Measurements from ENCODE around the gene SMPD3.
A peak's percentile ranks its signal among the peaks of the same experiment; 100 is the strongest.
"Not testable (repeated sequence)": the region's sequence is repeated elsewhere in the genome, so short reads cannot be mapped to it uniquely, and the experiment has no call there.

Gene SMPD3

DNA sequence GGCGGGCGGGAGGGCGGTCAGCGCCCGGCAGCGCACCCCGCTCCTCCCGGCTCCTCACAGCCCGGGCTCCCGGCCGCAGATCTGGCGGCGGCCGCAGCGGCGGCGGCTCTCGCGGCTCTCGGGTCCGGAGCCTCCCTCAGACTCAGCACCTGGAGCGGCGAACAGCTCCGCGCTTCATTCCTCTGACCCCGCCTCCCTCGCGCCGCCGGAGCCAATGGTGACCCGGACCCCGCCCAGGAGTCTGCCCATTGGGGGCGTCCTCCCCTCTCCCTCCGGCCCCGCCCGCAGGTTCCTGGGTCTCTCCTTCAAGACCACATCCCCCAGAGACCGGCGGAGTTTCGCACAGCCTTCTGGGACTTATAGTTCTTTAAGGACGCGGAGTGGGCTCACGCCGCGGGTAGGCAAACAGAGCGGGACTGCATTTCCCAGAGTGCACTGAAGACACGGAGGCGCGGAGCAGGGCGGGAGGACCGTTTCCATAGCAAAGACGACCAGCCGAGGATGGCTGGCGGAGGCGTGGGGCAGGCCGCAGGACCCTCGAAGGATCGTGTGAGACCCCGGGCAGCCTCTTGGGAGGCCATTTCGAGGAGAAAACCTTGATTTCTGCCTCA lies at the start of gene SMPD3:
Gene SMPD3, minus strand, starts transcription at position 149 of the 611 bp plus-strand sequence. CDS start 76,327 bp downstream, outside the sequence.
- DNase-seq (ENCODE audit: low read depth in 2 of 2), result peak; percentile 98 to 99

DNA sequence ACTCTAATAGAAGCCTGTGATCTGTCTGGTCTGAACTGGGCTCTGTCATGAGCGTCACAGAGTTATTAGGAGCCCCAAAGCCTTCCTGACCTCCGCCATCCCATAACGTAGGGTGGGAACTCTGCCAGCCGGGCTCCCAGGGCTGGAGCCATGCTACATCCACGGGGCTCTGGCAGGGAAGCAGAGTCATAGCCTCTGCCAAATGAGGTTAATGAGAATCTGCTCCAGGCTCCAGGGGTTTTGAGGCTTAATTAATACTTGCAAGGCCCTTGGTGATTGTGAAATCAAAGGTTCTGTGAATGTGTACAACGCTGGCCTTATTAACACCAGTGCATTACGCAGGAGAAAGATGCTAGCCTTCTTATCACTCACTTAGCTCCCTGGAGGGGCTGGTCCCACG lies 48.4 kb upstream of the SMPD3 start:
- DNase-seq (ENCODE audit: low read depth in 2 of 2), result no peak

DNA sequence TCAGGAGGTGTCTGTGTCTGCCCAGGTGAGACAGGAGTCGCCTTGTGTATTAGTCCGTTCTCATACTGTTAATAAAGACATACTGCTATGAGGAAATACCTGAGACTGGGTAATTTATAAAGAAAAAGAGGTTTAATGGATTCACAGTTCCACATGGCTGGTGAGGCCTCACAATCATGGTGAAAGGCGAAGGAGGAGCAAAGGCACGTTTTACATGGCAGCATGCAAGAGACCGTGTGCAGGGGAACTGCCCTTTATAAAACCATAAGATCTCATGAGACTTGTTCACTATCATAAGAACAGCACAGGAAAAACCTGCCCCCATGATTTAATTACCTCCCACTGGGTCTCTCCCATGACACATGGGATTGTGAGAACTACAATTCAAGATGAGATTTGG lies 46.0 kb upstream of the SMPD3 start:
- not testable (repeated sequence) for DNase-seq (ENCODE audit: low read depth in 2 of 2)

DNA sequence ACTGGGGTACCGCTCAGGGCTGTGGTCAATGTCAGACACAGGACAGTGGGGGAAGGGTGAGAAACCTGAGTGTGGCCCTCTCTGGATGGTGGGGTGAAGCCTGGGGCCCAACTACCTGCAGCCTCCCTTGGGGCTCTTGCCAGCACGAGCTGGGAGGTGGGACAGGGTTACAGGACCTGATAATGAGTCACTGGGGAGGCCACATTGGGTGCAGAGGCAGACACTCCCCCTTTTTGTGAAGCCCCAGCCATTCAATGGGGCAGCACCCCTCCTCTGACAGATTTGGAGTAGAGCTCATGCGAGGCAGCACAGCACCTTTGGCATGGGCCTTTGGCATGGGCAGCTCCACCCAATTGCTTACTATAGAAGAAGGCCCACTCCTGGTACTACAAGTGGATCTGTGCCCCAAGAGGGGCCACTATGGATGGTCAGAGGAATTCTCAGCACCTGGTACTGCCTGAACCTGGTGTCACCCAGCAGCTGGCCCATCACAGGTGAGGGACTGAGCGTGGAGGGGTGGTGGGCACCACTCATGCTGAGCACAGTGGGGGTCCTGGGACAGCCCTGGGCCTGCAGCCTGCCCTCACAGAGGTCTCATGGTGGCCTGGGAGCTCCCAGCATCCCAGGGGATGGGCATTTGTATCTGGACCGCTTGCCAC lies 45.2 kb upstream of the SMPD3 start:
- DNase-seq (ENCODE audit: low read depth in 2 of 2), result no peak

DNA sequence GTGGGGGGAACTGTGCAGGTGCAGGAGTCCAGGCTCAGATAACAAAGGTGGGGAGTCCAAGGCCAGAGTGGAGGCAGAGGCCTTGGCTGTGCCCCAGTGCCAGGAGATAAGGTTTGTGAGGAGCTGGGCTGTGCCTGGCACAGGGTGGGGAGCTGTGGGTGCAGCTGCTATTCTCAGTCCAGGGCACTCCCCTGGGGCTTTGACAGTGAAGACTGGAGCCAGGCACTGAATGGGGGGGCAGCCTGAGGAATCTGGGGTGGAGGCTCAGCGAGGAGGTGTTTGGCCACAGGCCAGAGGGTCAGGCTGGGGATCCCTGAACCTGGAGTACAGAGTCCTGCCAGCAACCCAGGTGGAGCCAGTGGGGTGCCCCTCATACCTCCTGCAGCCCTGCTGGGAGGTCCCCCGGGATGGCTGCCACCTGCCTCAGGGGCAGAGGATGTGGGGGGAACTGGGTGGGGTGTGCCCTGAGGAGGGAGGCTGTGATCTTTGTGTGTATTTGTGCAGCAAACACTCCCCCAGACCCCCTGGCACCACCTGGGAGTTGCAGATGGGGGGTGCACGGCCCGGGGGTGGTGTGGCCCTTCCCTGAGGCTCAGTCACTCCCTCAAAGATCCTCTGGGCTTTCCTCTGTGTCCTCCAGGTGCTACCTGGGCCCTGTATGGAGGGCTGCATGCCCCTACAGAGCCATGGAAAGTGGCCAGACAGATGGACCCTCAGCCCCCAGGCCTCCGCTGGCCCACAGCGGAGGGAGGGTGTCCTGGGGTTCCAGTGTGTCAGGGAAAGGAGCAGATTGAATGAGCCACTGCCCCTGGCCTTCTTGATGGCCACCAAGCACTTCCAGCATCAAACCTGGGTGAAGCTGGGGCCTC lies 44.5 kb upstream of the SMPD3 start:
- no peak for DNase-seq (ENCODE audit: low read depth in 2 of 2)

DNA sequence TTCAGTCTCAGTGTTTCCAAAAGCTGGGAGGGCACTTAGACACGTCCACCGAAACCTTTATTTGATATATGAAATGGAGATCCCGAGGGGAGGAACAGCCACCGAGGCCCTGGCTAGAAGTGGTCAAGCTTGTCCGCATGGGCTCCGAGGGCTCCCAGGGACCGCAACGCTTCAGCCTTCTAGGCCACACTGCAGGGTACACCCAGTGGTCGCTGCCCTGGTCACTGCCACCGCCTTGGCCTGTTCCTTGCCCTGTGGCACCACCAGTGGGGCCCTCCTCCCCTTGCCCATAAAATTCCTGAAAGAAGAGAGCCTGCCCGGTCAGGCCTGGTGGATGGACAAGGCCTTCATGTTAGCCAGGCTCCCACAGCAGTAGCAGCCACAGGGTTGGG lies 43.8 kb upstream of the SMPD3 start:
- no peak for DNase-seq (ENCODE audit: low read depth in 2 of 2)

DNA sequence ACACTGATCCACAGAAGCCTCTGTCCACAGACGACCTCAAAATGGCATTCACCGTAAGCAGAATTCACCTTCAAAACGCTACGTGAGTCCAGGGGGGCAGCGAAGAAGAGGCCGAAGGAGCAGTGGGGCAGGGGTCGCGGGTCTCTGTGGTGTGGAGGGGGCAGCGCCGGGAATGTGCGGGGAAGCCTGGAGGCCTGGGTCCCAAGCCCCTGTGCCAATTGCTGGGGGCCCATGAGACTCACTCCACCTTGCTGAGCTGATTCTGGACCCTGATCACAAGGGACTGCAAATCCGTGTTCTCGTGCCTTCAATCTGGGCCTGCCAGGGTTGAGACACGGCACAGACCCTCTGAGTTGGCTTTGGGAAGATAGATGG lies 43.3 kb upstream of the SMPD3 start:
- DNase-seq (ENCODE audit: low read depth in 2 of 2), result no peak

DNA sequence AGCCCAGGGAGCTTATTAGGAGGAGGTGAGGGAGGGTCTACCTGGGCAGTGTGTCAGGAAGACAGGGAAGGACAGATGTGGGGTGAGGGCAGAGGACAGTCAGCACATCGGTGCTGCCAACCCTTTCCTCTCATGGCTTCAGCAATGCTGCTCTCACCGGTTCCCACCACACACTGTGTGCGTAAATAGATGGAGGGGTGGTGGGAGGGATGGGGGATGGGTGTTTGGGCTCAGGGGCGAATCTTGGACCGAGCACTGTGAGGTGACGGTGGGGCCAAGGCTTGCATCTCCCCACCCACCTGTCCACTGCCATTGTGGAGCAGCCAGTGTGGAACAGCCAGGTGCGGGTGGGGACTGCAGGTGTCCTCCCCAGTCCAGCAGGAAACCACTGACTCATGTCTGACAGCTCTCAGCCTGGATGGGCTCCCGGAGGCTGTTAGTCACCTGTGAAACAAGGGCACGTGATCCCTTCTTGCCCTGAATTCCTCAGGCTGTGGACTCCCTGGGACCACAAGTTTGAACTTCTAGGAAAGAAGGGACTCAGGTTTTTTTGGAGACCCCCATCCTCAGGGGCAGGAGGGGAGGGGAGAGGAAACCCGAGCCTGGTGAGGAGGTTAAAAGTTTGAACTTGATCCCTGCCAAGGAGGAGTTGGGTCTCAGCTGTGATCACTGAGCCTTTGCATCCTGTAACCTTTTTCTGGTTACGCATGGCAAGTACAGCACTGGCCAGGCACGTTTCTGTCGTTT lies 42.7 kb upstream of the SMPD3 start:
- no peak for DNase-seq (ENCODE audit: low read depth in 2 of 2)

DNA sequence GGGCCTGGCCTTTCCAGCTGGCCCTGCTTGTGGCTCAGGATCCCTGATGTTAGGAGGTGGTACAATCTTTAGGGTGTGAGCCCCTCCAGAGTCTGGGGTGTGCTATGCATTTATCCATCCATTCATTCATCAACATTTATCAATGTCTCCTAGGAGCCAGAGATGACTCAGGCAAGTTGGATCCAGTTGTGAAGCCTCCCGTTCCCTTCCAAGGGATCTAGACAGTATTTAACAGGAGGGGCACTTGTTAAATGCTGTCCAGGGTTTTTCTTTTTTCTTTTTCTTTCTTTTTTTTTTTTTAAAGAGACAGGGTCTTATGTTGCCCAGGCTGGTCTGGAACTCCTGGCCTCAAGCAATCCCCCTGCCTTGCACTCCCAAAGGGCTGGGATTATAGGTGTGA lies 42.0 kb upstream of the SMPD3 start:
- no peak for DNase-seq (ENCODE audit: low read depth in 2 of 2)

DNA sequence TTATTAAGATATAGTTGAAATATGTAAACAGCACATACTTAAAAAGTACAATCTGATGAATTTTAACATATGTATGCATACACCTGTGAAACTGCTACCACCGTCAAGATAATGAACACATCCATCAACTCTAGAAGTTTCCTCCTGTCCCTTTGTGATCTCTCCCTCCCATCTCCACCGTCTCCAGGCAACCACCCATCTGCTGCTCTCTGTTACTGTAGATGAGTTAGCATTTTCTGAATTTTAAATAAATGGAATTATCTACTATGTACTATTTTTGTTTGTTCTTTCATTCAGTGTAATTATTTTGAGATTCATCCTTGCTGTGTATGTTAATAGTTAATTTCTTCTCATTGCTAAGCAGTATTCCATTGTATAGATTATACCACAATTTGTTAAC lies 40.2 kb upstream of the SMPD3 start:
- DNase-seq (ENCODE audit: low read depth in 2 of 2), result no peak

DNA sequence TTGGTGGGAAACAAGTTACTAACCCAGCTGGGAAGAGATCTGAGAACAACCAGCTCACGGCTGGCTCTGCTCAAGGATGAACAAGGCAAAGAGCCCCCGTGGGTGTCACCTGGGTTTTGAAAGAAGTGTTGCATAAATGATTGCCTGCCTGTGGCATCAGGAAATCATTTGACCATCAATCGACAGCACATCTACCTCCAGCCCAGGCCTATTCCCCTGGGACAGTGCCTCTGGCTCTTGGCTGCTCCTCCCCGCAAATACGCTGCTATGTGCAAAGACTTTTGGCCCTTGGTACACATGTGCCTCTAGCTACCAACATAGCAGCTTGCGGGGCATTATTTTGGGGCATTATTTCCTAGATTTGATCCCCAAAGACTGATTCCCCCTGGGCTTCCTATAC lies 39.4 kb upstream of the SMPD3 start:
- DNase-seq (ENCODE audit: low read depth in 2 of 2), result no peak

DNA sequence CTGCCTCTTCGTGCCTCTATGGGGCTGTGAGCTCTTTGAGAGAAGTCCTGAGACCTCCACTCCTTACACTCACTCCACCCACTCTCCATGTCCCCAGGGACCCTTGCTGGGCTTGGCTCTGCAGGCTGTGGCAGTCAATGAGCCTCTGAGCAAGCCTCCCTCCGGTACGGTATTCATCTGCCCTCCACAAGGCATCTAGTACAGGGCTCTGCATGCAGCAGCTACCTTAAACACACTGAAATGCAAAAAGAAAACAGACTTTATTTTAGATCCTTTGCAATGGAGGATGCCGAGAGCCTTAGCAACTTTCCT lies 38.9 kb upstream of the SMPD3 start:
- no peak for DNase-seq (ENCODE audit: low read depth in 2 of 2)

DNA sequence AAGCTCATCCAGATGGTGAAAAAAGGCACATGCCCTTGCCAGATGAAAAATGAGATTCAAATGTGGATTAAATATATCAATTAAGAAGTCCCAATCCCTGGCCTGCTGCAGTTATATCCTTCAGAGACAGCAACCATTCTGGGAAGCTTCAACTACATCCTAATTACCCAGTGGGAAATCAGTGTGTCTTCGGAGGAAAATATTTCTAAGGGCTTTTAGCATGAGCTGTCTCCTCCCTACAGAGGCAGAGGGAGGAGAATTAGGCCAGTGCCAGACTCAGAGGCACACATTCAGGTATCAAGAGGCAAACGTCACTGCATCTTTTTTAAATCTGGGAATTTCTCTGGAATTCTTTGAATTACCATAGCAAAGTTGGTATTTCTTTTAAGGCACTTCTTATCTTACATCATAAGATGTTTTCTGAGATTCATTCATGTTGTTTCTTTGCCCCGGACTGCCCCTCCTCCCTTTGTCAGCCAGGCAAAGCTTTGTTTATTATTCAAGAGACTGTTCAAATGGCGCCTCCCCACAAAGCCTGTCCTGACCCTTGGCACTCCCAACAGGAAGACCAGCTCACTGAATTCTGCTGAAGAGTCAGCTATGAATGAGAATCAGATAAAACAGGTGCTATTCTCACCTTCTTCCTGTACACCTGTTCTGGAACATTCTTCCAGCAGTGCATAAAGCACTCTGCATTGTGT lies 38.3 kb upstream of the SMPD3 start:
- DNase-seq (ENCODE audit: low read depth in 2 of 2), result no peak

DNA sequence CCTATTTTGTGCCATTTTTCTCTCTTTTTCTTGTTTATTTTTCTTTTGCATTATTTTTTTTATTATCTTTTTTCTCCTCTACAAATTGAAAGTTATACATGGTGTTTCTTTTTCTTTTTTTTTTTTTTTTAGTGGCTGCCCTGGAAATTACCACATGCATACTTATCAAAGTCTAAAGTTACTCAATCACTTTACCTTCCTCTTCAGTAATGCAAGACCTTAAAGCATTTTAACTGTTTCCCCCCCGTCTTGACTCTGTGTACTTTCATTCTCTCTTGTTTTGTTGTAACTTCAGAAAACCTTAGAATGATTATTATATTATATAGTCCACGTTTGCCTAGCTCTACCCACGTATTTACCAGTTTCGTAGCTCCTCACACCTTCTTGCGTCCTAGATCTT lies 33.3 kb upstream of the SMPD3 start:
- no peak for DNase-seq (ENCODE audit: low read depth in 2 of 2)

DNA sequence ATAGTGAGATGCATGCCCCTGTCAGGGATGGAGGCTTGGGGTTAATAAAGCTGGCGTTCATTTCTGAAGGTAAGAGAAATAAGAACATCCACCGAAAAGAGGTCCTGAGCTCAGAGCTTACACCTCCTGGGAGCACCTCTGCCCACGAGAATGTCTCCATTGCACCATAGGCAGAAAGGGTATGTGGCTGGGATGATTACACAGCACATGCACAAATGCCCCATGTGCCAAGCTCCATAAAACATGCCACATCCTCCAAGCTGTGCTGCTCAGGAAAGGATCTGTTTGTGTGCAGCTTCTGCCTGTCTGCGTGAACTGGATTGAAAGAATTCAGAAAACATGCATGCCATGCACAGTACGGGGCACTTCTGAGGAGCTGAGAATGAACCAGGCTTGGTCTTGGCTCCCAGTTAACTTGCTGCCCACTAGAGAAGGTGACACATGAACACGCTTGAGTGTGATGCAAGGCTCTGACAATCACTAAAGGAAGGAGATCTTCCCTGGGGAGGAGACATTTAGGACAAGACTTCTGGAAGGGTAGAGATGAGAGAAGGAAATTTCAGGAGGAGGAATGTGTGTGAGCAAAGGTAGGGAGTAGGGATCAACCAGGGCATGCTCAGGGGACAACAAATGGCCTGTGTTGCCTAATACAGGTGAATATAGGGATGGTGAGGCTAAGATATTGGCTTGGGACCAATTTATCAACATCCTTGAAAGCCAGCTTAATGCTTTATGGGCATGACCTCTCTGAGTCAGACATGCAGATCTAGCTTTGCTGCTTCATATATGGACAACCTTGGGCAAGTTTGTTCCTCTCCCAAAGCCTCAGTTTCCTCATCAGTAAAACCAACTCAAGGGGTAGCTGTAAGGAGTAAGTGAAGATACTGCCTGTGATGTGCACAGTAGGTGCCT lies 32.0 kb upstream of the SMPD3 start:
- DNase-seq (ENCODE audit: low read depth in 2 of 2), result no peak

DNA sequence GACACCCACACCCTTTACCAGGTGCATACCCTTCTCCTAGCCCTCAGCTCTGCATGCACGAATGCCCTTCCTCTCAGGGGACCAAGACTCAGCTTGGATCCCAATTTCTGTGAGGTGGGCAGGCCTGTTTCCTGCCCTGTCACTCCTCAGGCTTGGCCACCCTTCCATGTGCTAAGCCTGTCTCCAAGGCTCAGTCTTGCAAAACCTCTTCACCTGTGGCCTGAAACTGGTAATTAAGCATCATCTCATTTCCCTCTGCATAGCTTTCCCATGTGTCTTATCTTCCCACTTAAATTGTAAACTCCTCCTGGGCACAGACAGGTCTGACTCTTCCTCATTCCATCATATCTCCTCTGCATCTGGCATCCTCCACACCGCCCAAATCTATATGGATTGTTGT lies 31.0 kb upstream of the SMPD3 start:
- no peak for DNase-seq (ENCODE audit: low read depth in 2 of 2)

DNA sequence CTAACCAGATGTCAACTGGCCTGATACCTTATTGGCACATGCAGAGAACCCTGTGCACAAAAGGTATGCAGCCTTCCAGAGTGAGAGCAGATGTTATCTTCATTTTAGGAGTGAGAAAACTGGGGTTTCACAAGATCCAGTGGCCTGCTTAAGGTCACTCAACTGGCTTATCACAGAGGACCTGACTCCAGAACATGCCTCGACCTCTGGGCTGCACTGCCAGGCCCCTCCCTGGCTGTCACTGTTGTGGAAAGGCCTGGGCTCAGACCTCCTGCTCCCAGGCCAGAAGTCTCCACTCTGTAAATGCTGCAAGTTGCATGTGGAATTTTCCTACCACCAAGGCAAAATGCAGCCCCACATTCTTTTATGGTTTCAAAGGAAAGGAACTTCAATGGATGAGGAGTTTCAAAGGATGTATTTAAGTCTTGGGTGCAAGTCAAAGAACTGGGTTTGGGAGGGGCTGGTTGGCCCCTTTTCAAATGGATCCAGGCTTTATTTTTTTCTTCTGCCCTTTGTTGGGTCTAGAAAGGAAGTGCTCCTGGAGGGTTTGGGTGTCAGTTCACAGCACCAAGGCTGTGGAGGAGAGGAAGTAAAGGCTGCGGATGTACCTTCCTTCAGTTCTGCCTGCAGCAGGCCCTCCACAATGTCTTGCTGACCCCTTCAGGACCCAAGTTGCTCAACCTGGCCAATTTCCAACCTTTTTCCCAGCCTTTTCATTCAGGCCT lies 30.4 kb upstream of the SMPD3 start:
- no peak for DNase-seq (ENCODE audit: low read depth in 2 of 2)

DNA sequence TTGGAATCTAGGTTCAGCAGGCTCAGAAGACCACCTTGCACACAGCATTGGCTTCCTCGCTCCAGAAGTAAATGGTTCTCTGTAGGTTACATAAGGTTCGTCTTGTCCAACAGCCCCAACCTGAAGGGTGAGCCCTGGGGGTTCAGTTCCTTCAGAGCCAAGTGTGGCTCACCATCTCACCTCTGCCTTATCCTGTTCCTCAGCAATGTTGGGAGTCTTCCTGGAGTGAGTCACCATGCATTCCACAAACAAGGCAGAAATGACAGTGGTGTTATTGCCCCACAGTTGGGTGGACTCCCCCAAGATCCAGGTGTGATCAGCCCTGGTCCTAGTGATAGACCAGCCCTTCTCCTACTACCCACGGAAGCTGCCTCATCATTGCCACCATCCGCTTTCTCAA lies 26.8 kb upstream of the SMPD3 start:
- no peak for DNase-seq (ENCODE audit: low read depth in 2 of 2)

DNA sequence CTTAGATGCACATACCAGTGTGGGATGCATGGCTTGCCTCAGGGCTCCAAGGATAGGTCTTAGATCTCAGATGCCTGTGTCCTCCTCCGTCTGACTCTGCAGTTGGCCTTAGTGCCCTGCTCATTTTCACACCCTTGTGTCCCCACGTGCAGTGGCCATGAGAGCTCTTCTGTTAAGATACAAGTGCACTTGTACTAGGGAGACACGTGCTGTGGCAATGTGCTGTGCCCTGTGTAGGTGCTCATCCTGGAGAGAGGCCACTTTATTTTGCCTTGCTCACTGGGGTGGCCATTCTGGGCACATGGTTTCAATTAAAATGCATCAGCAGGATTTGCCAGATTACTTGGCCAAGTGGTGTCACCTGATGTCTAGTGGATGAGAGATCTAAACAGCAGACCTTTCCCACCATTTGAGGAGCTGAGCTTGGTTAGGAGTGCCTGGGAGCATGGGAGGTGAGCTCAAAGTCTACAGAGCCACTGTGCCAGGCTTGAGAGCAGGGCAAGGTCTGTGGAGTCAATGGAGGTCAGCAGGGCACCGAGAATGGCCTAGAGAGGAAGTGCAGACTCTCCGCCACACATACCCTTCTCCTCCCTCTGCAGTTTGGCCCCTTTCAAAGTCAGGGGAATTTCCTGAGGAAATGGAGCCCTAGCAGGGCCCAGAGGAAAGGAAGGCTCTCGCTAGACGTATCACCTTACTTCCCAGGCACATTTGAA lies 25.2 kb upstream of the SMPD3 start:
- no peak for DNase-seq (ENCODE audit: low read depth in 2 of 2)
